Smooth muscle cell (in vitro differentiated cells): Measurements from ENCODE around the gene SBF2. TPM values are rescaled to one million over a fixed set of nuclear protein-coding genes. Genes with fewer than 3 reads are reported as not detected.

Source experiments
- DNase-seq: peaks from one replicate; lab custom pipeline; 2025; ENCODE audit not compliant: unreplicated experiment; lab: John Stamatoyannopoulos, UW
- H2AFZ ChIP-seq: fragments of 200-600 bp; sonication (generic); 2 replicates; pipeline ENCODE4 v1.6.0; 2016; ENCODE audit warnings: antibody characterized with exemption, low read depth, mild to moderate bottlenecking
- H3F3A ChIP-seq: fragments of 200-600 bp; sonication (generic); 2 replicates; pipeline ENCODE4 v1.6.0; 2017; ENCODE audit warnings: antibody characterized with exemption, low read depth
- H3K27ac ChIP-seq: fragments of 200-600 bp; sonication (generic); 2 replicates; pipeline ENCODE4 v1.5.1; 2016; ENCODE audit warnings: low read depth, mild to moderate bottlenecking
- H3K27me3 ChIP-seq: fragments of 200-600 bp; sonication (generic); 2 replicates; pipeline ENCODE4 v1.6.1; 2016; ENCODE audit warnings: low read depth, mild to moderate bottlenecking
- H3K36me3 ChIP-seq: fragments of 200-600 bp; sonication (generic); 2 replicates; pipeline ENCODE4 v1.5.1; 2016; ENCODE audit warnings: low read depth
- H3K4me1 ChIP-seq: fragments of 200-600 bp; sonication (generic); 2 replicates; pipeline ENCODE4 v1.5.1; 2016; ENCODE audit warnings: low read depth
- H3K4me2 ChIP-seq: fragments of 200-600 bp; sonication (generic); 2 replicates; pipeline ENCODE4 v1.6.0; 2016; ENCODE audit warnings: mild to moderate bottlenecking
- H3K4me3 ChIP-seq: fragments of 200-600 bp; sonication (generic); 2 replicates; pipeline ENCODE4 v1.5.1; 2016; ENCODE audit warnings: mild to moderate bottlenecking
- H3K79me2 ChIP-seq: fragments of 200-600 bp; sonication (generic); 2 replicates; pipeline ENCODE4 v1.6.0; 2016; ENCODE audit warnings: low read depth, mild to moderate bottlenecking
- H3K9ac ChIP-seq: fragments of 200-600 bp; sonication (generic); 2 replicates; pipeline ENCODE4 v1.6.0; 2016; ENCODE audit warnings: low read depth
- H3K9me3 ChIP-seq: fragments of 200-600 bp; sonication (generic); replicated peaks from 2 replicates; pipeline ENCODE4 v1.5.1; 2016; ENCODE audit warnings: low read depth
- H4K20me1 ChIP-seq: fragments of 200-600 bp; sonication (generic); 2 replicates; pipeline ENCODE4 v1.6.0; 2016; ENCODE audit warnings: low read depth
- WGBS: methylation state at CpG from one replicate; pipeline ENCODE4 v1.1.7; 2016; ENCODE audit warnings: low lambda C conversion rate; 5-methylcytosine and 5-hydroxymethylcytosine counted together
- polyA plus RNA-seq: library from polyadenylated mRNA; unstranded; fragments of >200 nt; fragmentation: Nextera tagmentation; extraction: Ambion mirVana; gene quantifications from 2 replicates; pipeline ENCODE4 v1.2.1, GENCODE V29; 2016
- total RNA-seq: library from RNA; depleted of rRNA; stranded (reverse); fragments of >200 nt; gene quantifications from 2 replicates; pipeline ENCODE4 v1.2.3, GENCODE V29; 2014
- TF ChIP-seq, protein P1 (sequence below): fragments of 200-600 bp; sonication (generic); IDR thresholded peaks from 2 replicates; pipeline ENCODE4 v1.5.1; 2017; ENCODE audit warnings: borderline replicate concordance, mild to moderate bottlenecking, antibody characterized with exemption; ENCODE audit not compliant: insufficient read depth, poor library complexity, severe bottlenecking

The SBF2 gene
- total and polyA plus RNA-seq, 2 experiments from 2014 or later, result 19.0 to 80.7 TPM

DNA sequence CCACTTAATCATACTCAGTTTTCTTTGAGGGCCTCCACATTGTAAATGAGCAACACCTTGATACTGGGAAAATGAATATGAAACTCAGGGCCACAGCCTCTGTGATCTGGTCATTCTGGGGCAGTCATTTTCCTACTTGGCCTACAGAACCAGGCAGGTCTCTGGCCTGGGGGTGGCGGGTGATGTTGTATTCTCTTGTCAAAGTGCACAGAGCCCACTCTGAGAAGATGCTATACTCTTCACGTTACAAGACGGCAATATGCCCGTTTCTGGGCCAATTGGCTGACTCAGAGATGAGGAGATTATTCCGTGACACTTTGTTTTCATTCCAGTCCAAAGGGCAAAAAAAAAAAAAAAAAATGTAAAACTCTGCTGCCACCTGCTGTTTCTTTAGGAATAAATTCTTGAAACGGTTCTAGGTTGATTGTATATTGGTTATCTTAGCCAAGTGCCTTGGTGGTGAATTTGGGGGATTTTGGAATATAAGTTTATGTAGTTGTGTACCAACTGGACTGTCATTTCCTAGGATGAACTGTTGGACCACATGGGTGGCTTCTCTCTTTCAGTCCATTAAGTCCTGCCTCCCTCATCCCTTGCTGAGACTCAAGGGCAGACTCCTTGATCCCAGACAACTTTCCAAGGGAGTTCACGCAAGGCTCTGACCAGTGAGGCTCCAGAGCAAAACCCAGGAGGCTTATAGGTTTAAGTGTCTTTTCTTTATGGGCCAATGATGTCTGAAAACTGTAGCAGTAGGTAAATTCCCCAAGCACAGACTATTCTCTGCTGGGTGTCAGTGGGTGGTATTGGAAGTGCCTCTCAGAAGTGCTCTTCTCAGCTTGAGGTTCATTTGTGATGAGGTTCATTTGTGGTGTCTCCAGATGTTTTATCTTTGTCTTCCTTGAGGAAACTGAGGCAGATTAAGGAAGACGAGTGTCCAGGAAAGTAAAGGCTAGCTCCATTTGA lies 29.1 kb upstream of the SBF2 start:
- no peak overlapping the region for H3K4me3 ChIP-seq
- H4K20me1 ChIP-seq, result no peaks in the 10 kb centered on the region
- DNase-seq, result no peak
- no peak overlapping the region for H3K27ac ChIP-seq
- H3K9ac ChIP-seq, result no peak overlapping the region
- no peaks in the 10 kb centered on the region for H3K9me3 ChIP-seq
- no peaks in the 10 kb centered on the region for H3F3A ChIP-seq
- no peak overlapping the region for H2AFZ ChIP-seq
- TF ChIP-seq, protein P1, sequence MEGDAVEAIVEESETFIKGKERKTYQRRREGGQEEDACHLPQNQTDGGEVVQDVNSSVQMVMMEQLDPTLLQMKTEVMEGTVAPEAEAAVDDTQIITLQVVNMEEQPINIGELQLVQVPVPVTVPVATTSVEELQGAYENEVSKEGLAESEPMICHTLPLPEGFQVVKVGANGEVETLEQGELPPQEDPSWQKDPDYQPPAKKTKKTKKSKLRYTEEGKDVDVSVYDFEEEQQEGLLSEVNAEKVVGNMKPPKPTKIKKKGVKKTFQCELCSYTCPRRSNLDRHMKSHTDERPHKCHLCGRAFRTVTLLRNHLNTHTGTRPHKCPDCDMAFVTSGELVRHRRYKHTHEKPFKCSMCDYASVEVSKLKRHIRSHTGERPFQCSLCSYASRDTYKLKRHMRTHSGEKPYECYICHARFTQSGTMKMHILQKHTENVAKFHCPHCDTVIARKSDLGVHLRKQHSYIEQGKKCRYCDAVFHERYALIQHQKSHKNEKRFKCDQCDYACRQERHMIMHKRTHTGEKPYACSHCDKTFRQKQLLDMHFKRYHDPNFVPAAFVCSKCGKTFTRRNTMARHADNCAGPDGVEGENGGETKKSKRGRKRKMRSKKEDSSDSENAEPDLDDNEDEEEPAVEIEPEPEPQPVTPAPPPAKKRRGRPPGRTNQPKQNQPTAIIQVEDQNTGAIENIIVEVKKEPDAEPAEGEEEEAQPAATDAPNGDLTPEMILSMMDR, result peak; percentile 51
- H3K4me1 ChIP-seq, result peaks cover 22% of the 10 kb centered on the region
- WGBS, result 26% methylated on average over 8 of the region's 8 CpGs
- H3K36me3 ChIP-seq, result no peaks in the 10 kb centered on the region
- H3K27me3 ChIP-seq, result no peaks in the 10 kb centered on the region
- H3K4me2 ChIP-seq, result peak overlapping the region; percentile 69
- H3K79me2 ChIP-seq, result no peaks in the 10 kb centered on the region

DNA sequence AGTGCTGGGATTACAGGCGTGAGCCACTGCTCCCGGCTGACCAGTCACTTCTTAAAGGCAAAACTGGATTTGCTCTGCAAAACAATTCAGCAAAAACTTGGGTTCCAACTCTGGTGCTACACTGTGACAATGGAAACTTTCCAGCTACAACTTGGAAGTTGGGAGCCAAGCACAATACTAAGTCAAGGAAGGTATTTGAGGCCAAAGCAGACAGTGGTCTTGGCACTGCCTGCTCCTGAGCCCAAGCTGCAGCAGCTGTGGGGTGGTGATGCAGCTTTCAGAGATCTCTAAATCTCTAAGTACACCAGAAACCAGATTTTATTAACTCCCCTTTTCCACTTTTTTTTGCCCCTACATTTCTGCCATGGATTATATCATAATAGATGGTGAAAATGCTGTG lies 28.4 kb upstream of the SBF2 start:
- H3K4me1 ChIP-seq, result peaks cover 29% of the 10 kb centered on the region
- no peak overlapping the region for H2AFZ ChIP-seq
- no peaks in the 10 kb centered on the region for H3K36me3 ChIP-seq

DNA sequence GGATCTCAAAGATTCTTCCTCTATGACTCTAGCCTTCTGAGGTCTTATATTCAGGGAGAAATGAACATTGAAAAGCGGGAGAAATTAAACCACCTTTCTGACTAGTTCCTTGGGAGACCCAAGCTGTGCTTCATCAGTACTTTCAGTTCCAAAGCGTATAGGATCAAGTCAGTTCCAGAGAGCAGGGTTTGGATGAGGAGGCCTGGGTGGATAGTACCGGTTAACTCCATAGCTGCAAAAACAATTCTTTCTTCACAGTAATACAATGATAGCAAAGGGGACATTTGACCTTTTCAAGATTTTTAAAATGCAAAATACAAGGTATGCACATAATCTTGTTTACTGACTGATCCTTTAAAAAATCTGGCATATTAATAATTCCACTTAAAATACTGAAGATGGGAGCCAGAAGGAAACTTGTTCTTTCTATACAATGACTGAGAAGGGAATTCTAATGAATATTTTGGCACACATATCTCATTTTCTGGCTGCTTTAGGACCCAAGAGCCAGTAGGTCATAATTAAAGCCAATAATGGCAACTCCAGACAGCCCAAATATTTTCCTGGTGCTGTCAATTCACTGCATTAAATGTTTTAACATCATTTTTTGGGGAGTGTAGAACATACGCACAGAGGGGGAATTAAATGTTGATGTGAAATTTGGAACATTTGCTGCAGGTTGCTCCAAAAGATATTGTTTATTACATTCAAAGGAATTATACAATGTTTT lies 26.9 kb upstream of the SBF2 start:
- Histone ChIP-seq H3F3A (no peaks in the 10 kb centered on the region), H3K36me3 (no peaks in the 10 kb centered on the region), H3K9me3 (no peaks in the 10 kb centered on the region), H3K4me3 (no peak overlapping the region), H3K9ac (no peak overlapping the region), H3K79me2 (no peaks in the 10 kb centered on the region), H3K27me3 (no peaks in the 10 kb centered on the region), H3K4me1 (peaks cover 41% of the 10 kb centered on the region), H2AFZ (no peak overlapping the region), H4K20me1 (no peaks in the 10 kb centered on the region), H3K4me2 (no peak overlapping the region), H3K27ac (no peak overlapping the region)
- TF ChIP-seq, protein P1, result no peak
- no peak for DNase-seq
- 97% methylated on average over 4 of the region's 4 CpGs for WGBS

More for the DNA sequence above, 28.4 kb upstream of the SBF2 start:
- WGBS, result 91% methylated on average over 2 of the region's 2 CpGs
- no peaks in the 10 kb centered on the region for H3K9me3 ChIP-seq
- TF ChIP-seq, protein P1, result no peak
- DNase-seq, result no peak
- H3K27me3 ChIP-seq, result no peaks in the 10 kb centered on the region
- no peak overlapping the region for H3K9ac ChIP-seq
- H3K4me3 ChIP-seq, result no peak overlapping the region
- H3F3A ChIP-seq, result no peaks in the 10 kb centered on the region
- no peak overlapping the region for H3K27ac ChIP-seq
- no peaks in the 10 kb centered on the region for H4K20me1 ChIP-seq
- no peaks in the 10 kb centered on the region for H3K79me2 ChIP-seq
- H3K4me2 ChIP-seq, result peak overlapping the region; percentile 69
